K562 (cell line): ENCODE results near the gene ADORA3. TPM values are rescaled to one million over a fixed set of nuclear protein-coding genes. Genes with fewer than 3 reads are reported as not detected.

Source experiments
- ATAC-seq: fragments of 200-7000 bp; cut with Tn5 transposase; 3 replicates; pipeline ENCODE4 v1.9.1; 2020; ENCODE audit warnings: moderate library complexity
- BruUV-seq: library from RNA; stranded (reverse); fragments of 400-500 nt; replicated peaks from 2 replicates; lab custom pipeline; 2021; lab: Mats Ljungman, UMichigan
- CTCF ChIA-PET: fragments of 300-600 bp; formaldehyde crosslinking; extraction: SDS; loops from one replicate; lab custom pipeline; 2021; ENCODE audit warnings: low intra/inter-chr PET ratio; lab: Yijun Ruan, JAX
- POLR2A ChIA-PET: fragments of 300-600, 350-650 bp; sonication (Branson Sonifier 250); formaldehyde crosslinking; extraction: SDS; loops from one replicate; lab custom pipeline; 2021; ENCODE audit warnings: antibody characterized with exemption, inconsistent platforms; lab: Yijun Ruan, JAX
- DNase-seq, 4 experiments: peaks; one replicate each; pipeline versions ENCODE4 v3.0.0 to v3.0.0-alpha.2; 2011 to 2018; ENCODE audit warnings: low spot score in 3 of 4, mixed read lengths in 3 of 4; ENCODE audit errors: extremely low read depth in 1 of 4
- FAIRE-seq: peaks from 2 replicates; lab custom pipeline; 2011; peaks lifted over from hg19 to GRCh38; lab: Jason Lieb, UNC
- H2AFZ ChIP-seq: 2 replicates; pipeline ENCODE4 v1.6.0; 2011; ENCODE audit warnings: low read depth, low read length, control low read depth, inconsistent platforms
- H3K27ac ChIP-seq: fragments of 200-600 bp; 3 replicates; pipeline ENCODE4 v1.8.0; 2011; ENCODE audit warnings: low read depth, mild to moderate bottlenecking, control low read depth, inconsistent platforms, low read length, moderate library complexity, mixed read lengths; ENCODE audit errors: extremely low read depth
- H3K27me3 ChIP-seq, 2 experiments: fragments of 300-600 bp in 1 of 2; 2 replicates in 1 of 2; 3 replicates in 1 of 2; pipeline versions ENCODE4 v1.6.0 to v1.8.0; 2011; ENCODE audit warnings: inconsistent platforms in 2 of 2, low read length in 2 of 2, mild to moderate bottlenecking in 1 of 2, mixed read lengths in 1 of 2, moderate library complexity in 1 of 2; ENCODE audit not compliant: control insufficient read depth in 2 of 2, insufficient read depth in 2 of 2
- H3K36me3 ChIP-seq: fragments of 300-600 bp; 3 replicates; pipeline ENCODE4 v1.8.0; 2011; ENCODE audit warnings: mild to moderate bottlenecking, low read length, inconsistent platforms; ENCODE audit not compliant: control insufficient read depth, insufficient read depth
- H3K4me1 ChIP-seq, 2 experiments: fragments of 200-600 bp in 1 of 2; replicated peaks in 1 of 2; 2 replicates in 1 of 2; 3 replicates in 1 of 2; pipeline versions ENCODE4 v1.5.1 to v1.8.0; 2011; ENCODE audit warnings: inconsistent platforms in 2 of 2, low read length in 2 of 2, mild to moderate bottlenecking in 1 of 2, mixed read lengths in 1 of 2, moderate library complexity in 1 of 2; ENCODE audit not compliant: control insufficient read depth in 2 of 2, insufficient read depth in 2 of 2
- H3K4me2 ChIP-seq: 2 replicates; pipeline ENCODE4 v1.6.1; 2011; ENCODE audit warnings: low read length, control low read depth, inconsistent platforms, mixed read lengths; ENCODE audit not compliant: insufficient read depth
- H3K4me3 ChIP-seq: fragments of 200-600 bp; sonication (generic), shearing (Covaris generic); 2 replicates; pipeline ENCODE4 v1.5.1; 2016; ENCODE audit warnings: control low read depth, inconsistent platforms
- H3K79me2 ChIP-seq: fragments of 200-600 bp; 3 replicates; pipeline ENCODE4 v1.8.0; 2011; ENCODE audit warnings: low read length, inconsistent platforms; ENCODE audit not compliant: control insufficient read depth, insufficient read depth
- H3K9ac ChIP-seq, 2 experiments: 2 replicates each; pipeline versions ENCODE4 v1.6.0 to v1.6.1; 2011; ENCODE audit warnings: low read depth in 2 of 2, low read length in 2 of 2, control low read depth in 1 of 2, inconsistent platforms in 1 of 2, mild to moderate bottlenecking in 1 of 2, mixed read lengths in 1 of 2; ENCODE audit not compliant: insufficient read depth in 1 of 2
- H3K9me1 ChIP-seq: one replicate; pipeline ENCODE4 v1.6.0; 2011; ENCODE audit warnings: inconsistent platforms, mild to moderate bottlenecking, low read length, moderate library complexity; ENCODE audit not compliant: control insufficient read depth, insufficient read depth
- H3K9me3 ChIP-seq: replicated peaks from 2 replicates; pipeline ENCODE4 v1.5.1; 2011; ENCODE audit warnings: low read depth, low read length, inconsistent platforms; ENCODE audit not compliant: control insufficient read depth, insufficient read depth
- H4K20me1 ChIP-seq: replicated peaks from 2 replicates; pipeline ENCODE4 v1.6.1; 2011; ENCODE audit warnings: low read length, inconsistent platforms, mixed read lengths; ENCODE audit not compliant: control insufficient read depth, insufficient read depth
- CBX1 ChIP-seq: sonication (generic); IDR thresholded peaks from 2 replicates; pipeline ENCODE4 v1.6.1; 2016; ENCODE audit warnings: antibody characterized with exemption, low read depth, mild to moderate bottlenecking
- CBX3 ChIP-seq, 2 experiments: IDR thresholded peaks; 1 replicate in 1 of 2; 2 replicates in 1 of 2; pipeline ENCODE4 v1.6.1; 2012; ENCODE audit warnings: inconsistent platforms in 2 of 2, low read length in 2 of 2, borderline replicate concordance in 1 of 2, control low read depth in 1 of 2
- CSDE1 ChIP-seq, 2 experiments: fragments of 450-650 bp; IDR thresholded peaks; 2 replicates each; pipeline ENCODE4 v1.6.1; 2016; ENCODE audit warnings: mild to moderate bottlenecking in 1 of 2
- DNMT1 ChIP-seq: fragments of 450-650 bp; IDR thresholded peaks from 2 replicates; pipeline ENCODE4 v1.6.1; 2016; ENCODE audit warnings: antibody characterized with exemption, mild to moderate bottlenecking
- ESRRB ChIP-seq: fragments of 250-450 bp; sonication (Bioruptor Pico); IDR thresholded peaks from 2 replicates; pipeline ENCODE4 v1.5.0; 2020; ENCODE audit warnings: mild to moderate bottlenecking, moderate library complexity, borderline replicate concordance
- FOXA3 ChIP-seq, 2 experiments: fragments of 450-650 bp in 1 of 2; sonication (generic) in 1 of 2; formaldehyde crosslinking; IDR thresholded peaks in 1 of 2; conservative IDR thresholded peaks in 1 of 2; 2 replicates each; pipeline versions ENCODE4 v1.4.0 to v1.8.0; 2020 to 2022; ENCODE audit warnings: mild to moderate bottlenecking in 2 of 2, missing genetic modification reagents in 1 of 2
- SIRT6 ChIP-seq: IDR thresholded peaks from one replicate; pipeline ENCODE4 v1.6.1; 2012; ENCODE audit warnings: low read depth, mild to moderate bottlenecking, control low read depth, inconsistent platforms, low read length, moderate library complexity
- ZNF830 ChIP-seq: fragments of 250-450 bp; sonication (Bioruptor Pico); IDR thresholded peaks from 2 replicates; pipeline ENCODE4 v1.5.0; 2021; ENCODE audit warnings: mild to moderate bottlenecking
- ZZZ3 ChIP-seq: fragments of 450-650 bp; IDR thresholded peaks from 2 replicates; pipeline ENCODE4 v1.6.1; 2016; ENCODE audit warnings: antibody characterized with exemption, mild to moderate bottlenecking, moderate library complexity
- WGBS: fragments of 100-300 bp; shearing (Covaris generic); methylation state at CpG from one replicate; pipeline ENCODE4 v1.1.6; 2016; ENCODE audit warnings: low coverage, mixed read lengths; ENCODE audit not compliant: insufficient coverage; ENCODE audit errors: missing lambda C conversion rate; 5-methylcytosine and 5-hydroxymethylcytosine counted together
- in situ Hi-C: fragments of 300-500 bp; cut with MboI; formaldehyde crosslinking; loops from 4 replicates; pipeline ENCODE4 v1.15.0; 2018; ENCODE audit warnings: inconsistent platforms, mixed read lengths
- intact Hi-C: fragments of 100-400 bp; cut with micrococcal nuclease; formaldehyde crosslinking; loops from 2 replicates; pipeline ENCODE4 v1.14.2; 2022
- polyA plus RNA-seq, 8 experiments: library from polyadenylated mRNA; depleted of rRNA in 4 of 8; stranded (reverse) in 5 of 8; unstranded in 3 of 8; fragments of >200 nt; fragmentation: Nextera tagmentation in 2 of 8; fragmentation: Illumina TruSeq in 1 of 8; extraction: Ambion mirVana in 2 of 8; extraction: Trizol in 1 of 8; gene quantifications; 2 replicates each; pipeline versions ENCODE4 v1.2.1 to v1.2.3, GENCODE V29; 2011 to 2014; ENCODE audit warnings: inconsistent platforms in 1 of 8, missing spikeins in 1 of 8
- total RNA-seq, 7 experiments: library from RNA; depleted of rRNA in 6 of 7; stranded (reverse); fragments of >200 nt in 6 of 7; fragmentation: Illumina TruSeq in 2 of 7; extraction: Trizol in 2 of 7; gene quantifications; 2 replicates each; pipeline versions ENCODE4 v1.2.1 to v1.2.3, GENCODE V29; 2011 to 2021; ENCODE audit warnings: low replicate concordance in 1 of 7
- TF ChIP-seq, protein P1 (sequence below): fragments of 250-450 bp; sonication (Bioruptor Pico); IDR thresholded peaks from 2 replicates; pipeline ENCODE4 v1.5.0; 2021; ENCODE audit warnings: mild to moderate bottlenecking, moderate library complexity
- TF ChIP-seq, protein P2 (sequence below), 2 experiments: fragments of 450-650 bp in 1 of 2; sonication (generic) in 1 of 2; formaldehyde crosslinking in 1 of 2; IDR thresholded peaks in 1 of 2; conservative IDR thresholded peaks in 1 of 2; 2 replicates each; pipeline versions ENCODE4 v1.6.1 to v1.8.1; 2016 to 2023; ENCODE audit warnings: mild to moderate bottlenecking in 2 of 2, moderate library complexity in 2 of 2, inconsistent platforms in 1 of 2, missing genetic modification reagents in 1 of 2
- TF ChIP-seq, protein P3 (sequence below): IDR thresholded peaks from 3 replicates; pipeline ENCODE4 v1.6.1; 2011; ENCODE audit warnings: borderline replicate concordance, mild to moderate bottlenecking, moderate library complexity; ENCODE audit not compliant: insufficient read length; ENCODE audit errors: extremely low read depth

The ADORA3 gene
- total and polyA plus RNA-seq, 9 of the 15 experiments (the other 6 are each of a cell fraction or from before 2014, with no cell fraction given): 0.09 to 0.35 (median 0.16) TPM; not detected in 3

DNA sequence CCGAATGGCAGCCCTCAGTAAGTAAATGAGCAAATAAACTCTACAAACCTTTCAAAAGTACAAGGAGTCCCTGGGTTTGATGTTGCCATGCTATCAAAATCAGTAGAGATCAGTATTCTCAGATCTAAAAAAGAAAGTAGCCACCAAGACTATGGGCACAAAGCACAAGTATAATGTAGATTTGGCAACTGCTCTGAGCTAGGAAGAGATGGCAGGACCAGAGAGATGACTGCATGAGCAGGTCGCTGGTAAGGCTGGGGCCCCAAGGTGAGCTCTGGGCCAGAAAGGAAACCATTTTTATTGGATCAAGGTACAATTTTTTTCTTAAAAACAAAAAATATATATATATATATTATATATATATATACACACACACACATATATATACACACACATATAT, 3.1 kb upstream of the ADORA3 start (continued):
- TF ChIP-seq, protein P1, sequence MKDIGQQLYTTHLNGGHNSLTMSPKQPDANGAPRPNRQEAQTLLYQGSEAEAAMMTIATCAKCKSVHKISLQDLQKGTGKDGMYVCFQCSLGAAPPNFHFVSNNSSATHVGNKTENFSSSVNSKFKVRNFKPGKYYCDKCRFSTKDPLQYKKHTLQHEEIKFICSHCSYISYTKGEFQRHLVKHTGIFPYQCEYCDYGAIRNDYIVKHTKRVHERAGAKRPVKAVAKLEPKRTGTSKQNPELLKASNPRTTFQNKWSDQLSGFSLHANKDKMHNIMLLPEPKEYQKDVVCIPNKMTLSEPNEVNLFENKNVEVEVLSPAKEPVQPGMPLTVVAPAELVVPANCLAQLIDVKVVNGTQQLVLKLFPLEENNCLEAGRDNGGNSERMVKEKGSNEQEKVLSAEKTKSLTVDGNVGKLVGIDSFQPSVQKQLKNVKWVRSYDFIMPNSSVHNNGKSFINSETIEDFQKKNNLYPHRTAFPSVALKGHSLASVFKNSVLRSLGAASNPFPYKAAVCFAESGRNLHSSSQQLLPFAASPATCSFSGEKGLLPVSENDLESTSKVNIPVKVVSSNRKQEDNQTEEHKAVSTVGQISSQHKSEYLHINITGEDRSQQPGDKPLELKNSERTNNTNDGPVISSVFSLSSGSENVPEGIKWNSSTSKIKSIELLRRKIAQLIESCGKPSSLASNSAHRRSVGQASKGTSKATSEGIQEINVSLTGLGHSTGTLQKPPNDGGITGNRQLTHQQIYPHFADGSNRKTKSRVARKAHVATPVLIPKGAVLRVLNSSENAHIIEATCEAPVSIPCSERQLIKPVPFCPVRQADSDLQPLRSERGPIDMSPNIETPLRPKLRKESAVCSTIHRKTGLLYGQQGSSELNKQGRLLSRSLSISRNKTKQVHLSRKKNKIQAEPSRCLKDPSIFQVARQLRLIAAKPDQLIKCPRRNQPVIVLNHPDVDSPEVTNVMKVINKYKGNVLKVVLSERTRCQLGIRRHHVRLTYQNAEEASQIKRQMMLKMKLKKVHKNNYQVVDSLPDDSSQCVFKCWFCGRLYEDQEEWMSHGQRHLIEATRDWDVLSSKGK: no peak

DNA sequence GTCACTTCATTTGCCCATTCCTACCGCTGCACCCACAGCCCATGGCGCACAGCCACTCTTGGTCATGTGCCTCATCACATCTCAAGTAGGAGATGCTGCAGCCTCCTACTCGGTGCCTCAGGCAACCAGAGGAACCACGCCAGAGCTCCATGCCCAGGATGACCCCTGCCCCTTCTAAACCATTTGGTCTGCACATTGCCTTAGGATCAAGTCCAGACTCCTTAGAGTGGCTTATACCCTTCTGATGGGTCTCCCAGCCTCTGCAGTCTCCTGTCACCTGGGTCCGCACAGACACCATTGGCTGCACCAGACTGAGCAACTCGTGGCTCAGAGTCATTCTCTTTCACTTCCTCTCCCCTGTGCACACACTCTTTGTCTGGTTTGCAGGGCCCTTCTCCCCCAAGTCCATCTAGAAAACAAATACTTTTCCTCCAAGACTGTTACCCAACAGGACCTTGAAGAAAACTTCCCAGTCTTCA, 2.2 kb upstream of the ADORA3 start:
- H3K27ac ChIP-seq: no peak overlapping the region
- in situ Hi-C loops: loop anchor here (5.0 kb wide), 1 partner anchor 152 kb away; no protein-coding TSS in a partner anchor
- no peak for ATAC-seq
- TF ChIP-seq FOXA3 (CRISPR knock-in tag; conservative IDR thresholded peaks at IDR 0.05 in 1 of 2, IDR thresholded peaks at IDR 0.05 in 1 of 2) (no peak), SIRT6 (no peak), CSDE1 (IDR thresholded peaks at IDR 0.05) (no peak), ZNF830 (CRISPR knock-in tag) (no peak), DNMT1 (no peak), ZZZ3 (no peak), ESRRB (CRISPR knock-in tag) (no peak), CBX1 (no peak), CBX3 (IDR thresholded peaks at IDR 0.05; ENCODE audit: borderline replicate concordance in 1 of 2, low read length in 2 of 2) (no peak)
- TF ChIP-seq, protein P2, sequence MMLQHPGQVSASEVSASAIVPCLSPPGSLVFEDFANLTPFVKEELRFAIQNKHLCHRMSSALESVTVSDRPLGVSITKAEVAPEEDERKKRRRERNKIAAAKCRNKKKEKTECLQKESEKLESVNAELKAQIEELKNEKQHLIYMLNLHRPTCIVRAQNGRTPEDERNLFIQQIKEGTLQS (IDR thresholded peaks at IDR 0.05): no peak
- TF ChIP-seq, protein P2 (CRISPR knock-in tag; conservative IDR thresholded peaks at IDR 0.05): no peak
- TF ChIP-seq, protein P3, sequence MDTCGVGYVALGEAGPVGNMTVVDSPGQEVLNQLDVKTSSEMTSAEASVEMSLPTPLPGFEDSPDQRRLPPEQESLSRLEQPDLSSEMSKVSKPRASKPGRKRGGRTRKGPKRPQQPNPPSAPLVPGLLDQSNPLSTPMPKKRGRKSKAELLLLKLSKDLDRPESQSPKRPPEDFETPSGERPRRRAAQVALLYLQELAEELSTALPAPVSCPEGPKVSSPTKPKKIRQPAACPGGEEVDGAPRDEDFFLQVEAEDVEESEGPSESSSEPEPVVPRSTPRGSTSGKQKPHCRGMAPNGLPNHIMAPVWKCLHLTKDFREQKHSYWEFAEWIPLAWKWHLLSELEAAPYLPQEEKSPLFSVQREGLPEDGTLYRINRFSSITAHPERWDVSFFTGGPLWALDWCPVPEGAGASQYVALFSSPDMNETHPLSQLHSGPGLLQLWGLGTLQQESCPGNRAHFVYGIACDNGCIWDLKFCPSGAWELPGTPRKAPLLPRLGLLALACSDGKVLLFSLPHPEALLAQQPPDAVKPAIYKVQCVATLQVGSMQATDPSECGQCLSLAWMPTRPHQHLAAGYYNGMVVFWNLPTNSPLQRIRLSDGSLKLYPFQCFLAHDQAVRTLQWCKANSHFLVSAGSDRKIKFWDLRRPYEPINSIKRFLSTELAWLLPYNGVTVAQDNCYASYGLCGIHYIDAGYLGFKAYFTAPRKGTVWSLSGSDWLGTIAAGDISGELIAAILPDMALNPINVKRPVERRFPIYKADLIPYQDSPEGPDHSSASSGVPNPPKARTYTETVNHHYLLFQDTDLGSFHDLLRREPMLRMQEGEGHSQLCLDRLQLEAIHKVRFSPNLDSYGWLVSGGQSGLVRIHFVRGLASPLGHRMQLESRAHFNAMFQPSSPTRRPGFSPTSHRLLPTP: no peak

More for the DNA sequence above, 2.2 kb upstream of the ADORA3 start:
- H3K9me3 ChIP-seq: no peaks in the 10 kb centered on the region
- H3K9ac ChIP-seq: no peak overlapping the region; a peak in 1 of 4 replicates
- H3K36me3 ChIP-seq: no peaks in the 10 kb centered on the region
- no peak overlapping the region for H3K4me2 ChIP-seq
- H4K20me1 ChIP-seq: no peaks in the 10 kb centered on the region
- intact Hi-C loops: loop anchor here (5.0 kb wide), 1 partner anchor 262 kb away; no protein-coding TSS in a partner anchor
- no peaks in the 10 kb centered on the region for H3K9me1 ChIP-seq
- BruUV-seq: no TSS peak
- FAIRE-seq (no peak), DNase-seq (no peak)
- no peak overlapping the region for H2AFZ ChIP-seq
- H3K27me3 ChIP-seq: no peaks in the 10 kb centered on the region
- H3K4me3 ChIP-seq: no peak overlapping the region
- WGBS: 54% methylated on average over 6 of the region's 6 CpGs
- POLR2A ChIA-PET: interaction anchor here (3.6 kb wide), 1 partner anchor 8 kb away, joined by 29 read pairs; no protein-coding TSS in a partner anchor
- H3K4me1 ChIP-seq: peaks cover 22 to 24% of the 10 kb centered on the region in 2 experiments
- no peaks in the 10 kb centered on the region for H3K79me2 ChIP-seq
- CTCF ChIA-PET: no interaction called here
